Karpas-422 (cell line): ENCODE measurements around the gene MTHFD2L. TPM values are rescaled to one million over a fixed set of nuclear protein-coding genes. Genes with fewer than 3 reads are reported as not detected.

ENCODE experiments used
- DNase-seq: peaks from one replicate; pipeline ENCODE4 v3.0.0-alpha.2; 2015
- H2AFZ ChIP-seq: fragments of 200-600 bp; sonication (generic); 2 replicates; pipeline ENCODE4 v1.6.1; 2014; ENCODE audit warnings: antibody characterized with exemption, low read length, mixed read lengths
- H3K27ac ChIP-seq: fragments of 200-600 bp; sonication (generic); 2 replicates; pipeline ENCODE4 v1.5.1; 2014; ENCODE audit warnings: mild to moderate bottlenecking, low read length, moderate library complexity
- H3K27me3 ChIP-seq: fragments of 200-600 bp; sonication (generic); 2 replicates; pipeline ENCODE4 v1.6.1; 2014; ENCODE audit warnings: low read length, mixed read lengths
- H3K36me3 ChIP-seq: fragments of 200-600 bp; sonication (generic); 2 replicates; pipeline ENCODE4 v1.6.1; 2014; ENCODE audit warnings: low read length, mixed read lengths; ENCODE audit not compliant: insufficient read depth
- H3K4me1 ChIP-seq: fragments of 200-600 bp; sonication (generic); 2 replicates; pipeline ENCODE4 v1.6.1; 2014; ENCODE audit warnings: mild to moderate bottlenecking, low read length, mixed read lengths
- H3K4me2 ChIP-seq: fragments of 200-600 bp; sonication (generic); 2 replicates; pipeline ENCODE4 v1.6.1; 2014; ENCODE audit warnings: low read length, low read depth, mild to moderate bottlenecking; ENCODE audit not compliant: poor library complexity, severe bottlenecking
- H3K4me3 ChIP-seq: fragments of 200-600 bp; sonication (generic); 2 replicates; pipeline ENCODE4 v1.5.1; 2014; ENCODE audit warnings: mild to moderate bottlenecking, antibody characterized with exemption, low read length, mixed read lengths
- H3K79me2 ChIP-seq: fragments of 200-600 bp; sonication (generic); 2 replicates; pipeline ENCODE4 v1.6.1; 2014; ENCODE audit warnings: mild to moderate bottlenecking, low read length, mixed read lengths
- H3K9ac ChIP-seq: fragments of 200-600 bp; sonication (generic); 2 replicates; pipeline ENCODE4 v1.6.0; 2014; ENCODE audit warnings: low read length
- H3K9me2 ChIP-seq: fragments of 200-600 bp; sonication (generic), shearing (Covaris generic); replicated peaks from 2 replicates; pipeline ENCODE4 v1.6.0; 2014; ENCODE audit warnings: mild to moderate bottlenecking, low read length, moderate library complexity; ENCODE audit not compliant: insufficient read depth
- H3K9me3 ChIP-seq: fragments of 300-700, 200-600 bp; sonication (generic); 2 replicates; pipeline ENCODE4 v1.6.1; 2014; ENCODE audit warnings: low read length, mixed read lengths
- H4K20me1 ChIP-seq: fragments of 200-600 bp; sonication (generic); 2 replicates; pipeline ENCODE4 v1.6.1; 2014; ENCODE audit warnings: mild to moderate bottlenecking, antibody characterized with exemption, low read length, low read depth; ENCODE audit not compliant: insufficient read depth
- total RNA-seq: library from RNA; depleted of rRNA; stranded (reverse); fragments of >200 nt; shearing (Covaris generic); gene quantifications from 2 replicates; pipeline ENCODE4 v1.2.3, GENCODE V29; 2014; ENCODE audit warnings: low replicate concordance

The MTHFD2L gene
- total RNA-seq, 1 experiment from 2014 or later = 23.6 TPM

DNA sequence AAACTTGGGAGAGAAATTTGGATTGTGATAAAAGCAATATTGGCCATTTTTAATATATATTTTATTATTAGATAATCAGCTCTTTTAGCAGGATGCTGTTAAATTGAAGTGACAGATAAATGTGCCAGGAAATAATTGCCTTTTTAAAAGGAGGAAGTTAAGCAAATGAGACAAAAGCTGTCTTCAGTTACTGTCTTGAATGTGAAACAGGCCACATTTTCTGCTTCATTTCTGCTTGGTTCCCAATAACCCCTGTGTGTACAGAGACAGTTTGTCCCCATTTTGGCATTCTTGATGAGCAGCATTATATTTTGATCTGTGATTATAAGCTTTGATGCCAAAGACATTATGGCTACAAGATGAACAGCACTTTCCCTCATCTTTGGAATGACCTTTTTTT lies 151.3 kb downstream of the MTHFD2L start:
- no peaks in the 10 kb centered on the region for H3K9me3 ChIP-seq
- H3K4me1 ChIP-seq = peaks cover 6% of the 10 kb centered on the region
- no peak overlapping the region for H2AFZ ChIP-seq
- no peak overlapping the region for H3K4me2 ChIP-seq
- H4K20me1 ChIP-seq = no peaks in the 10 kb centered on the region
- DNase-seq = no peak
- H3K27me3 ChIP-seq = no peaks in the 10 kb centered on the region
- no peak overlapping the region for H3K4me3 ChIP-seq
- no peaks in the 10 kb centered on the region for H3K36me3 ChIP-seq
- no peak overlapping the region for H3K27ac ChIP-seq
- no peaks in the 10 kb centered on the region for H3K9me2 ChIP-seq
- 0 out of 2 replicates have a peak overlapping the region, but pooled peaks have one; percentile 1 for H3K9ac ChIP-seq
- H3K79me2 ChIP-seq = no peaks in the 10 kb centered on the region

DNA sequence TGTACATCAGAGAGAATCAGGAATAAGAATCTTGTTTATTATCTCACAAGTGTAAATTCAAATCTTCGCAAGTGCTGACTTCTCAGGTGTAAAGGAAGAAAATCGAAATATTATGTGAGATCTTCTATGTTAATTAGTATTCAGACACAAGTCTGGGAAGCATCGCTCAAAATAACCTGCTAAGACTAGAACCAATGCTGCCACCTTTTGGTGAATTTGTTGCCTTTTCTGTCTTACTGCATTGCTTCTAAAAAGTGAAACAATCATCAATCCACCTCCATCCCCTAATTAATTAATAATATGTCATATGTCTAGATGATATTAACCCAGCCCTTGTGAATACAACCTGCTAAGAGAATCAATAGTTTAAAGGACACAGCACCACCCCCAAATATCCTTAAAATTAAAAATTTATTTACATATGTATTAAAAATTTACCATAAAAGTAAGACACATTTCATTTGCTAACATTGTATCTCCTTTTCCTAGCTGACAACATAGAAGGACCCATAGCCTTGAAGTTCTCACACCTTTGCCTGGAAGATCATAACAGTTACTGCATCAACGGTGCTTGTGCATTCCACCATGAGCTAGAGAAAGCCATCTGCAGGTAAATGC lies 153.9 kb downstream of the MTHFD2L start:
- Histone ChIP-seq H3K27ac (no peak overlapping the region), H2AFZ (no peak overlapping the region), H3K9ac (no peak overlapping the region), H3K9me2 (no peaks in the 10 kb centered on the region), H3K4me2 (no peak overlapping the region), H3K36me3 (no peaks in the 10 kb centered on the region), H3K27me3 (no peaks in the 10 kb centered on the region), H3K9me3 (no peaks in the 10 kb centered on the region), H4K20me1 (no peaks in the 10 kb centered on the region), H3K79me2 (no peaks in the 10 kb centered on the region), H3K4me1 (peaks cover 6% of the 10 kb centered on the region), H3K4me3 (no peak overlapping the region)
- peak; percentile 71 for DNase-seq

DNA sequence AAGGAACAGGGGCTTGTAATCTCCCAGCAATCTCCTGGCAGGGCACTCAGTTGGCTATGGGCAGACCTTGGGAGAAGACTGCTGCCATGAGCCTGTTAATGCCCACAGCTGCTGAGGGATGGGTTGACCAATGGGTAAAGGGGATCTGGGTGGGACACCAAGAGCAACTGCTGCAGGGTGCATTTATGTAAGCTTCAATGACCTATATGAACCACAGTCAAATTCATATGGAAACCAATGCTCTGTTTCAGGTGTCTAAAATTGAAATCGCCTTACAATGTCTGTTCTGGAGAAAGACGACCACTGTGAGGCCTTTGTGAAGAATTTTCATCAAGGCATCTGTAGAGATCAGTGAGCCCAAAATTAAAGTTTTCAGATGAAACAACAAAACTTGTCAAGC lies 156.4 kb downstream of the MTHFD2L start:
- H4K20me1 ChIP-seq = no peaks in the 10 kb centered on the region
- H3K9me3 ChIP-seq = no peaks in the 10 kb centered on the region
- no peak overlapping the region for H3K4me3 ChIP-seq
- H3K79me2 ChIP-seq = no peaks in the 10 kb centered on the region
- H3K4me1 ChIP-seq = peaks cover 5% of the 10 kb centered on the region
- DNase-seq = no peak
- no peak overlapping the region for H3K27ac ChIP-seq
- no peak overlapping the region for H3K9ac ChIP-seq
- H3K27me3 ChIP-seq = no peaks in the 10 kb centered on the region
- H2AFZ ChIP-seq = no peak overlapping the region
- no peaks in the 10 kb centered on the region for H3K9me2 ChIP-seq
- H3K4me2 ChIP-seq = no peak overlapping the region
- H3K36me3 ChIP-seq = no peaks in the 10 kb centered on the region

DNA sequence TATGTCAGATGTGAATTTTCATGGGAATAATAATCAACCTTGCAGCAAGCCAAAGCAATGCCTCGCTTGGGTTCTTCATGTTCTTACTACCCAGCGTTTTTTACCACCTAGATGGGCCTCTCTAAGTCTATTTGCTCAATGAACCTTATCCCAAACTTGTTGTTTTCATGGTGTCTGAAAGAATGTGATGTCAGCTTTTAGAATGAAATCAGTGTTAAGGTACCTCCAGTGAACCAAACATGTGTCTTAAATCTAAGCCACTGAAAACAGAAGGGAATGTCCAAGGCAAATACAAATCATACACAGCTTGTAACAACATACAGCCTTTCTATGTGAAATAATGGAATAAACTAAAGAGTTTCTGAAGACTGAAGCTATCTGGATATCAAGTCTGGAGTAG lies 157.0 kb downstream of the MTHFD2L start:
- Histone ChIP-seq H3K9me2 (no peaks in the 10 kb centered on the region), H3K27ac (no peak overlapping the region), H3K9ac (no peak overlapping the region), H4K20me1 (no peaks in the 10 kb centered on the region), H3K27me3 (no peaks in the 10 kb centered on the region), H3K4me2 (no peak overlapping the region), H3K9me3 (no peaks in the 10 kb centered on the region), H2AFZ (no peak overlapping the region), H3K36me3 (no peaks in the 10 kb centered on the region), H3K4me3 (no peak overlapping the region), H3K4me1 (no peaks in the 10 kb centered on the region), H3K79me2 (no peaks in the 10 kb centered on the region)
- DNase-seq = no peak

DNA sequence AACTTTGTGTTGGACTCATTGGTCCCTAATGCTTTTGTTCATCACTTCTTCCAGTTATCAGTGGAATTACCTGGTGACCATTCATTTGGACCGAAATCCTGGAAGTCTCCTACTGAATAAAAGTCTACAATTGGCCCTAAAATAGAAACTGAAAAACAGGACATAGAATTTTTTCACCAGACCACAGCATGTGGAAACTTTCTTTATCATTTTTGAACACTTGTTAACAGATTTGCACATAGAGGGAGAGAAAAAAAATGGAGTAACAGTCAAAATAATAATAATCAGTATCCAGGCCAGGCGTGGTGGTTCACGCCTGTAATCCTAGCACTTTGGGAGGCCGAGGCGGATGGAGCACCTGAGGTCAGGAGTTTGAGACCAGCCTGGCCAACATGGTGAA lies 157.5 kb downstream of the MTHFD2L start:
- no peak overlapping the region for H3K9ac ChIP-seq
- no peak for DNase-seq
- no peak overlapping the region for H3K4me3 ChIP-seq
- no peaks in the 10 kb centered on the region for H3K9me3 ChIP-seq
- H3K4me2 ChIP-seq = no peak overlapping the region
- no peaks in the 10 kb centered on the region for H3K79me2 ChIP-seq
- H3K36me3 ChIP-seq = no peaks in the 10 kb centered on the region
- no peaks in the 10 kb centered on the region for H3K27me3 ChIP-seq
- H3K27ac ChIP-seq = no peak overlapping the region
- no peaks in the 10 kb centered on the region for H3K9me2 ChIP-seq
- no peaks in the 10 kb centered on the region for H3K4me1 ChIP-seq
- no peaks in the 10 kb centered on the region for H4K20me1 ChIP-seq
- no peak overlapping the region for H2AFZ ChIP-seq

DNA sequence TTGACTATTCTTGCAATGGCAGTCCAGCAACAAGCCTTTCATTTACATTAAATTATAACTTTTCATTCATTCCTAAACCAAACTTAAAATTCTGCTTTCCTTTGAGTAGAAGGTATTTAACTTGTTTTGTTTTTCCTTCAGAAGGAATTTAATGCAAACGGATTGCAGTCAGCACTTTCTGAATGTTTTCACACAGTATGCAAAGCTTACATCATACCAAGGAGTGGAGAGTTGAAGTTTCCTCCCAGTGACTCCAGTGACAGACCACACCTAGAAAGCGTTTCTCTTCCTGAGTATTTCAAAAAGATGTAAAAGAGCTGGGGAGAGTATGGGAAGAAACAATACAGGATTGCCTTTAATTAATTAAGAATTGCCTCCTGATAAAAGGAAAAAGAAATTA lies 158.5 kb downstream of the MTHFD2L start:
- no peak for DNase-seq
- no peaks in the 10 kb centered on the region for H3K4me1 ChIP-seq
- H3K9me3 ChIP-seq = no peaks in the 10 kb centered on the region
- no peak overlapping the region for H3K27ac ChIP-seq
- H2AFZ ChIP-seq = no peak overlapping the region
- H3K9ac ChIP-seq = no peak overlapping the region
- no peaks in the 10 kb centered on the region for H3K36me3 ChIP-seq
- no peaks in the 10 kb centered on the region for H3K27me3 ChIP-seq
- no peaks in the 10 kb centered on the region for H3K9me2 ChIP-seq
- H3K4me3 ChIP-seq = no peak overlapping the region
- no peak overlapping the region for H3K4me2 ChIP-seq
- no peaks in the 10 kb centered on the region for H3K79me2 ChIP-seq
- no peaks in the 10 kb centered on the region for H4K20me1 ChIP-seq

DNA sequence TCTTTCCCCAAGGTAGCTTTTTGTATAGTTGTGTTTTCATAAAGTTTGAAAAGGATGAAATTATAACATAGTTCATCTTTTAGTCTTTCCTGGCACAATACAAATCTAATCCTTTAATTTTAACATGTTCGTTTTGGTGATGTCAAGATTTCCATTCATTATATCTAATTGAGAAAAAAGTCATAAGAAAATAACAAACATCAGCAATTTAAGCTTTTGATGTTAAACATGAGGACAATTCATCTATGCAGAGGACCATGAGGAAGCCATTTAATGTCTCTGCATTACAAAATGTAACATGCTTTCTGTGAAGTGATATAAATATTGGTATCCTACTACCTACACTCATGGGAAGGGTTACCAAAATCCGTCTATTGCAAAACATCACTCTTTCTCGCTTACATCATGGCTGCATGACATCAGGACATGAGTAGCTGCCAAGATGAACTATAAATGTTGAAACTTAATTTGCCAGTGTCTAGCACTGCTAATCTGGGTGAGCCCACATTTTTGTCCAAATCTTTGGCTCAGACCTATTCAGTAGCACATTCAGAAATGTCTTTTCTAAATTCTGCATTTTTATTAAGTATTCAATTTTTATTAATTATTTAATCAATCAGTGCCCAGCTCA lies 159.8 kb downstream of the MTHFD2L start:
- H3K9ac ChIP-seq = no peak overlapping the region
- H3K4me3 ChIP-seq = no peak overlapping the region
- no peaks in the 10 kb centered on the region for H3K27me3 ChIP-seq
- H3K4me2 ChIP-seq = no peak overlapping the region
- no peak for DNase-seq
- no peaks in the 10 kb centered on the region for H3K4me1 ChIP-seq
- H3K79me2 ChIP-seq = no peaks in the 10 kb centered on the region
- H3K9me2 ChIP-seq = no peaks in the 10 kb centered on the region
- no peak overlapping the region for H2AFZ ChIP-seq
- no peaks in the 10 kb centered on the region for H3K9me3 ChIP-seq
- no peaks in the 10 kb centered on the region for H3K36me3 ChIP-seq
- no peaks in the 10 kb centered on the region for H4K20me1 ChIP-seq
- no peak overlapping the region for H3K27ac ChIP-seq

DNA sequence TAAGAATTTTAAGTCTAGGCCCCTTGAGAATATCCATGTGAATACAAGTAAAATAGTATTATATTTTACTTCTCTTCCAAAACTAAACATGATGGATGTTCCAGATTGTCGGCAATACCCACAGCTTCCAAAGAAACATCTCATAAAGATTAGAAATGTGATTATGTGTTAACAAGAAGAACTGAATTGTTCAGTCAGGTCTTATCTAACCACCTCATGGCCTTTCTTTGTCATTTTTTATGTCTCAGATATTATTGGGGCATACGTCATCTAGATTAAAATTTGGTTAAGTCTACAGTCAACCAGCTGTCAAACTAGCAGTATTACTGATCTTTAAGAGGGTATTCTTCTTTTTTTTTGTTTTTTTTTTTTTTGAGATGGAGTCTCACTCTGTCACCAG lies 160.4 kb downstream of the MTHFD2L start:
- H3K9me3 ChIP-seq = no peaks in the 10 kb centered on the region
- H3K4me2 ChIP-seq = no peak overlapping the region
- no peaks in the 10 kb centered on the region for H3K4me1 ChIP-seq
- no peaks in the 10 kb centered on the region for H3K9me2 ChIP-seq
- H4K20me1 ChIP-seq = no peaks in the 10 kb centered on the region
- H3K9ac ChIP-seq = no peak overlapping the region
- no peaks in the 10 kb centered on the region for H3K79me2 ChIP-seq
- no peak overlapping the region for H3K4me3 ChIP-seq
- H3K27me3 ChIP-seq = no peaks in the 10 kb centered on the region
- H2AFZ ChIP-seq = no peak overlapping the region
- H3K27ac ChIP-seq = no peak overlapping the region
- H3K36me3 ChIP-seq = no peaks in the 10 kb centered on the region
- DNase-seq = no peak
